ENCODE data around the gene RFC4. TPM values are rescaled to one million over a fixed set of nuclear protein-coding genes. Genes with fewer than 3 reads are reported as not detected.

The RFC4 gene
- total RNA-seq, 4 donors from 2014 or later, result 7.2 to 226 (median 10.5) TPM; not detected in 1

DNA sequence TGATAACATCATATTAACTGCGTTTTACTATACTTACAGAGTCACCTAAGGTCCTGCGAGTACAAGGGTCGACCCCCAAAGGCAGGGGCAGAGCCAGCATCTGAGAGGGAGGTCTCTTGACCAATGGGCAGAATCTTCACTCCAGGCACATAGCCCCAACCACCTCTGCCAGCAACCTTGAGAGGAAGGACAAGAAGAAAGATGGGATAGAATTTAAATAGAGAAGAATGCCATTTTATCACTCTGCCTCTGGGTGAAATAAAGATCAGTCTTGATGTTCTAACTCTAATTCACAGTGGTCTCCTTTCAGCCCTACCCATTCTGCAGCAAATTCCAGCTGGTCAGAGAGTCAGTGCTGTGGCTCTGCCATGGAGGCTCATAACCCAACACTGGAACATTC, 62.6 kb downstream of the RFC4 start:
- 63% methylated on average over 3 of the region's 3 CpGs; no CpG with 5 or more reads in 1 of the 2 donors for WGBS, 2 donors (ENCODE audit: low coverage in 1 of 2)
- peaks cover 0 to 20% (median 10%) of the 10 kb centered on the region in 4 donors for H3K4me1 ChIP-seq
- no peak for DNase-seq
- TF ChIP-seq EP300 (IDR thresholded peaks at IDR 0.05; ENCODE audit: low read depth), result no peak
- TF ChIP-seq POLR2AphosphoS5 (IDR thresholded peaks at IDR 0.05), result no peak
- no peak for TF ChIP-seq CTCF (IDR thresholded peaks at IDR 0.05)
- no peak for TF ChIP-seq POLR2A (IDR thresholded peaks at IDR 0.05)
- no peaks in the 10 kb centered on the region for H3K36me3 ChIP-seq
- no peaks in the 10 kb centered on the region for H3K27me3 ChIP-seq
- in situ Hi-C loops (cut with MboI; ENCODE audit: low pct_ligation_motif_present in 1 of 4, low pct_unique_long_range_greater_than_20kb in 1 of 4, low sequenced_read_pairs in 3 of 4), result no loop called here
- H3K27ac ChIP-seq, result peak overlapping the region in 2 of 4 donors; percentile 60 to 71
- no peaks in the 10 kb centered on the region for H3K9me3 ChIP-seq
- intact Hi-C loops (cut with DNase I; ENCODE audit: low total_unique reads), result no loop called here
- no peak overlapping the region for H3K4me3 ChIP-seq

GRCh38 chr3:186742618-186743380, 63.5 kb downstream of the RFC4 start:
- no peak for TF ChIP-seq POLR2A (IDR thresholded peaks at IDR 0.05)
- no peak for TF ChIP-seq EP300 (IDR thresholded peaks at IDR 0.05; ENCODE audit: low read depth)
- TF ChIP-seq CTCF (IDR thresholded peaks at IDR 0.05), result no peak
- no peak for TF ChIP-seq POLR2AphosphoS5 (IDR thresholded peaks at IDR 0.05)
- intact Hi-C loops (cut with DNase I; ENCODE audit: low total_unique reads), result no loop called here
- DNase-seq, result no peak
- H3K4me3 ChIP-seq, result no peak overlapping the region
- no peaks in the 10 kb centered on the region for H3K36me3 ChIP-seq
- no peak overlapping the region for H3K27ac ChIP-seq
- H3K4me1 ChIP-seq, result peaks cover 0 to 20% (median 10%) of the 10 kb centered on the region in 4 donors
- no peaks in the 10 kb centered on the region for H3K27me3 ChIP-seq
- no peaks in the 10 kb centered on the region for H3K9me3 ChIP-seq
- in situ Hi-C loops (cut with MboI; ENCODE audit: low pct_ligation_motif_present in 1 of 4, low pct_unique_long_range_greater_than_20kb in 1 of 4, low sequenced_read_pairs in 3 of 4), result no loop called here
- 71 to 78% methylated on average over 7 of the region's 7 CpGs for WGBS, 2 donors (ENCODE audit: low coverage in 1 of 2)

Small RNA genes lying within 50 kb of the gene (small RNA-seq; reads per million reads assigned to genes)
- gene RF00092 (0 reads per million in 4 donors), gene RNU6-1105P (0 reads per million in 4 donors), gene SNORA4 (0 reads per million in 4 donors), gene SNORA63 (0 reads per million in 4 donors), gene SNORA81 (0 reads per million in 4 donors), gene SNORD2 (0 reads per million in 4 donors)

Other genes with a start within 250 kb of the RFC4 start
- 10 to 100 TPM in 3 of 4 donors, 1 to 10 TPM in 1; 7.1 to 15.4 (median 13.9) TPM for gene TBCCD1, start 239.1 kb downstream of the RFC4 start, total RNA-seq
- 10 to 100 TPM; 15.7 to 50.0 (median 29.4) TPM for gene DNAJB11, start 235.8 kb downstream of the RFC4 start, total RNA-seq
- not detected for gene AHSG, start 193.4 kb downstream of the RFC4 start, total RNA-seq
- gene FETUB, start 166.1 kb downstream of the RFC4 start, total RNA-seq, result not detected
- not detected for gene HRG, start 140.5 kb downstream of the RFC4 start, total RNA-seq
- gene KNG1, start 89.1 kb downstream of the RFC4 start, total RNA-seq, result 1 to 10 TPM in 2 of 4 donors, not detected in 2; 1.6 to 2.0 TPM
- 100 to 1,000 TPM; 146 to 550 (median 353) TPM for gene EIF4A2, start 22.9 kb downstream of the RFC4 start, total RNA-seq
- gene ADIPOQ, start 36.2 kb upstream of the RFC4 start, total RNA-seq, result 10 to 100 TPM in 1 of 4 donors, 1 to 10 TPM in 2, not detected in 1; 4.6 to 11.7 (median 7.5) TPM
- 10 to 100 TPM; 22.4 to 50.5 (median 31.2) TPM for gene ST6GAL1, start 124.0 kb upstream of the RFC4 start, total RNA-seq

Data from transverse colon (tissue), 4 donors.